Muscle of arm (tissue), 12 donors: ENCODE results near the gene SNX3. TPM values are rescaled to one million over a fixed set of nuclear protein-coding genes. Genes with fewer than 3 reads are reported as not detected.

Experiments used
- DNase-seq: peaks from one replicate; pipeline ENCODE4 v3.0.0-alpha.2; 2013
- polyA plus RNA-seq, 12 donors: library from polyadenylated mRNA; unstranded; fragments of 120-200 nt; gene quantifications; one replicate each; pipeline ENCODE4 v1.2.1, GENCODE V29; 2013; ENCODE audit not compliant: insufficient read length in 12 of 12

The SNX3 gene
- polyA plus RNA-seq, 12 donors: 209 to 451 (median 258) TPM

GRCh38 chr6:108211671-108212070, 49.2 kb downstream of the SNX3 start:
- DNase-seq: no peak

GRCh38 chr6:108210556-108210955, 50.3 kb downstream of the SNX3 start:
- no peak for DNase-seq

GRCh38 chr6:108209738-108210137, 51.1 kb downstream of the SNX3 start:
- DNase-seq: no peak

GRCh38 chr6:108207013-108207412, 53.8 kb downstream of the SNX3 start:
- DNase-seq: no peak

GRCh38 chr6:108203189-108204112, 57.4 kb downstream of the SNX3 start:
- peak; percentile 2 for DNase-seq

- no peak for DNase-seq
Measured at GRCh38 chr6:108200631-108201030, 60.2 kb downstream of the SNX3 start.

- DNase-seq: no peak
Measured at GRCh38 chr6:108200186-108200585, 60.7 kb downstream of the SNX3 start.

- DNase-seq: no peak
Measured at GRCh38 chr6:108198761-108199498, 61.9 kb downstream of the SNX3 start.

GRCh38 chr6:108195209-108195608, 65.6 kb downstream of the SNX3 start:
- no peak for DNase-seq

- DNase-seq: no peak
Measured at GRCh38 chr6:108194503-108194902, 66.3 kb downstream of the SNX3 start.

- no peak for DNase-seq
Measured at GRCh38 chr6:108193835-108194234, 67.0 kb downstream of the SNX3 start.

- DNase-seq: no peak
Measured at GRCh38 chr6:108193131-108193530, 67.7 kb downstream of the SNX3 start.

GRCh38 chr6:108187519-108187918, 73.3 kb downstream of the SNX3 start:
- no peak for DNase-seq

- no peak for DNase-seq
Measured at GRCh38 chr6:108186226-108186625, 74.6 kb downstream of the SNX3 start.

- DNase-seq: no peak
Measured at GRCh38 chr6:108180776-108181175, 80.1 kb downstream of the SNX3 start.

- DNase-seq: no peak
Measured at GRCh38 chr6:108180266-108180665, 80.6 kb downstream of the SNX3 start.

GRCh38 chr6:108179741-108180140, 81.1 kb downstream of the SNX3 start:
- no peak for DNase-seq

- DNase-seq: no peak
Measured at GRCh38 chr6:108176281-108177089, 84.4 kb downstream of the SNX3 start.

- DNase-seq: no peak
Measured at GRCh38 chr6:108175592-108176279, 85.1 kb downstream of the SNX3 start.

GRCh38 chr6:108175176-108175591, 85.7 kb downstream of the SNX3 start:
- no peak for DNase-seq

GRCh38 chr6:108174371-108175175, 86.3 kb downstream of the SNX3 start:
- peak; percentile 68 for DNase-seq
